GM20431 (cell line): Measurements from ENCODE around the gene C4orf51.

ENCODE experiments used
- in situ Hi-C: fragments of 300-500 bp; cut with MseI, MboI; formaldehyde crosslinking; loops from one replicate; pipeline ENCODE4 v1.15.0; 2020; ENCODE audit warnings: low sequenced_read_pairs; ENCODE audit not compliant: unreplicated experiment

C4orf51 gene

DNA sequence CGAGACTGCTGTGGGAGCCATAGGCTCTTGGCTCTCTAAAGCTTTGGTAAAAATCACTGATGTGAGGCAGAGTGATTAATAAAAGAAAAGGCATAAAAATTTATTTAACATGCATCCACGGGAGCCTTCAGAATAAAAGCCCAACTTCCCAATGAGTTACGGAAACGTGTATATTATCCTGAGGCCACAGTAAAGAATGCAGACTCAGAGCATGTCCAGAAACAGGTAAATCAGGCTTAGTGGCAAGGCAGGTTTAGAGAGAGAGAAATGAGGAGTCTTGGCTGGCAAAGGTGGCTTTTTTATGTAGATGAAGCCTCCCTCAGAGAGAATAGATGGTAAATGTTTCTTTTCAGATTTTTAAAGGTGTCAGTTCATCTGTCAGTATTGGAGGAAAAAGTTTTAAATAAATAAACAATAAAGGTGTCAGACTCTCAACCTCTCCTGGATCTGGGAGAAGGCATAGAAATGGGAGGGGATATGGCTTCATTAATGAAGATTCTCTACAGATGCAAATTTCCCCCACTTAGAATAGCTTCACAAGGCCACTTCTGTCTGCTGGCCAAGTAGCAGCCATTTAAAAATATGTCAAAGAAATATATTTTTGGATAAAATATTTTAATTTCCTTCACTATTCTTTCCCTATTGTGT, 24.0 kb downstream of the C4orf51 start:
- in situ Hi-C loops = no loop called here

DNA sequence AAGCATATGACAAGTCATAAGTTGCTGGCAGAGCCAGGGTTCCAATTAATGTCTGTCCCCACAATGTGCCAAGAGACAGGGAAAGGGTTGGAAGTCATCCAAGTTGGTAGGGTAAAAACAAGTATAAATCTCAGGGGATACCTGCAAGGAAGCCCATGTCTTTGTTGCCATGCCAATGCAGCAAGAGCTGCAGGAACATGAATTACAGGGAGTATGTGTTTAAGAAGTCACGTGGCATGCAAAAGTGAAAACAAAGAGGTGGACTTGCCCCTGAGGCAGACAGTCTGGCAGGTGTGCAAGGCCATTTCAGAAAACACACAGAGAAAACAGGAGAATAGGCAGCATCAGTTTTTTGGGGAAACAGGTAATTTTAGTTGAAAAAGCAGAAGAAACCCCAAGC, 29.4 kb downstream of the C4orf51 start:
- in situ Hi-C loops = no loop called here

DNA sequence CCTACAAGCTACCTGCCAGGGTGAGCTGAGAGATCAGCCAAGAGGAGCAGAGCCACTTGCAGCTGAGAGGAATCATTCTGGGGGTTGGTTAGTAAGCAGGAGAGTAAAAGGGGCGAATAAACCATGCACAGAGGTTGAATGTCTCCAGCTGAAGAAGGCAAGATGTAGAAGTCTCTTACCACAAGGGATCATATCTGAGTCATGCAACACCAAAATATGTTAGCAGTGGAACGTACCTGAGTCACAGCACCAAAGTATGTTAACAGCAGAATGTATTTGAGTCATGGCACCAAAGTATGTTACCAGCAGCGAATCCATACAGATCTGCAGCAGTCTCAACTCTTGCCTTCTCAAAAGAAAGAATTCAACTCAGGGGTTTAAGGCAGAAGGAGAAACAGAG, 29.9 kb downstream of the C4orf51 start:
- in situ Hi-C loops = no loop called here

DNA sequence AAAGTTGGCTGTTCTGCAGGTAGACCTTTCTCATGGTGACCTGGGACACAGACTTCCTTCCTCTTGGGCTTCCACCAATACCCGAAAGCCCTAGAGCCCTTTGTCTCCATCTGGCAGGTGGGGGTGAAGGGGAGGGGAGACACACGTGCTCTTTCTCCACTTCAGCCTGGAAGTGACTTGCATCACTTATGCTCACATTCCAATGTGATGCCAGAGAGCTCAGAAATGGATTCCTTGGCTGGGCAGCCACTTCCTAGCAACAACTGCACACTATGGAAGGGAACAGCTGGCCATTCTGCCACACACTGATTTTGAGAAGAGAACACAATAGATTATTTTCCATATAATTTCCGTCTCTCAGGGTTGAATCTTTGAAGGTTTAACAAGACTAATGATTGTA, 36.3 kb downstream of the C4orf51 start:
- in situ Hi-C loops = no loop called here

DNA sequence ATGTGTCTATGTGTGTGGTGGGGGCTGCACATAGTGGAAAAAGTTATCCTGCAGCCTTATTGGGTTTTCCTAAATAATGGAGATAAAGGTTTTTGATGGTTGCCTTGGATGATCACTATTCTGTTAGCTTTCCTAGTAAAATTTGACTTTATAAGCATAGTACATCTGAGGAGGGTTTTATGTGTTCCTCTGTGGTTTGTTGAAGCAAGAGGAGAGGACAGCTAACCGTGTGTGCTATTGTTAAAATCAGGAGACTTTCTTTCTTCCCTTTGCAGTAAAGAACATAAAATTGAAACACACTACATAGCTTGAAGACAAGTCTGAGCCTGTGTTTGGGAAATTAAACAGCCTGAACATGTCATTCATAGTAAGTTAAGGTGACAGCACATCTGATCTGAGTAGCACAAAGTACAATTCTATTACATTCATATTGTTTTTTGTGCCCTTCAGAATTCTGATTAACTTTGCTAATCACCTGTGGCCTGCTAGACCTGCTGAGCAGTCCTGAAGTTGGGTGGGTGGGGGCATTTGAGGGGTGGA, 36.8 kb downstream of the C4orf51 start:
- in situ Hi-C loops = no loop called here

DNA sequence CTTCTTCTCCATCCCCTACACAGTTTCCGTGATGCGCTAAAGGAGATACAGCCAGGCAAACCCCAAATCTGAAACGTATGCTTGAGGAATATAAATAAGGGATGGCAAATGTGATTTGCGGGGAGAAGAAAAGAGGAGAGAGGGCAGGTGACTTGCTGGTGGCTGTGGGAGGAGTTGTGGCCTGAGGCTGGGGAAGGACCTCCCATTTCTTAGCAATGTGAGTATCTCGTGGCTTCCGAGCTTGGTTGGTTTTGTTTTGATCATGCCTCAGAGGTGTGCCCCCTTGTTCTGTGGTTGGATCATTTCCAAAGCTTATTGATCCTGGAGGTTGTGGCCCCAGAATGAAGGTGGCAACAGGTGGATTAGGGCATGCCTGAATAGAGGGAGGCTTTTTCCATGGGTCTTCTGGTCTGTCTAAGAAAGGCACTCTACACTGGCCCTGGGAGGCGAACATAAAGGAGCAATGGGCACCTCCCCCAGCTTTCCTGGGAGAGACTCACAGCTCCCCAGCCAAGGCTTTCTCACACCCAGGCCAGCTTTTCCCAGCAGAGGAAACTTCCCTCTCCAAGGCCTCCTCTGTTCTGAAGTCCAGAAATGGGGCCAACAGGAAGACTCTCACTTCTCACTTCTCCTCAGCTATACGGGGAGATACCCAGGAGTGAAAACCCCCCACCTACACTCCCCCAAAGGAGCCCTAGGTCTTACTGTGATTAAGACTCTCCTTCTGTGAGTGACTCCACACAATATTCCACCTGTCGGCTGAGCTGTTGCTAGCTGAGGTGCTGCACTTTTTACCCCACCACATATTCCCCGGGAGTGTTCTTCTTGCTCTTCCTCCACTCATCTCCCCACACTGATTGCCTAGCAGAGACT, 40.0 kb downstream of the C4orf51 start:
- in situ Hi-C loops = no loop called here

DNA sequence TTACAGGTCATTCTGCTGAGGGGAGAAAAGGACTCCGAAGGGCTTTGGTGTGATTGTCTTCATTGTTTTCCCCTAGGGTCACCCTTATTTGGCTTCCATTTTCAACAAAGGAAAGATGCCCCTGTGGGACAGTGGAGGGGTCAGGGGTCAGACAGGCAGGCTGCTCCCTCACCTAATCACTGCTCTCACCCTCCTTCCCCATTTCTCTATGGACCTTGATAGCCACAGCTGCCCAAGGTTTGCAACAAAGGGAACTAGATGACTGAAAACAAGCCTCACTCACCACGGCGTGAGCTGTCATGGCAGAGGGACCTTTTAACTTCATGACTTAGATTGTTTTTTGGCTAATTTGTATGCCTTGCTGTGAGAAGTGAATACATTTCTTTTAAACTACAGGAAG, 40.7 kb downstream of the C4orf51 start:
- in situ Hi-C loops = no loop called here

DNA sequence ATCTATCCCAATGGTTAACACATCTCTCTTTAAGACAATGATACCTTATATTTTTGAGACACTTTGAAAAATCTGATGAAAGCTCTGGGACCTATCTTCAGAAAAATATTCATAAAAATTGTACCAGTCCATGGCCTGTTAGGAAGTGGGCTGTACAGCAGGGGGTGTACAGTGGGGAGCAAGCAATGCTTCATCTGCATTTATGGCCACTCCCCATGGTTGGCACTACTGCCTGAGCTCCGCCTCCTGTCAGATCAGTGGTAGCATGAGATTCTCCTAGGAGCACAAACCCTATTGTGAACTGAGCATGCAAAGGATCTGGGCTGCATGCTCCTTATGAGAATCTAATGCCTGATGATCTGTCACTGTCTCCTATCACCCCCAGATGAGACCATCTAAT, 42.6 kb downstream of the C4orf51 start:
- in situ Hi-C loops = no loop called here

DNA sequence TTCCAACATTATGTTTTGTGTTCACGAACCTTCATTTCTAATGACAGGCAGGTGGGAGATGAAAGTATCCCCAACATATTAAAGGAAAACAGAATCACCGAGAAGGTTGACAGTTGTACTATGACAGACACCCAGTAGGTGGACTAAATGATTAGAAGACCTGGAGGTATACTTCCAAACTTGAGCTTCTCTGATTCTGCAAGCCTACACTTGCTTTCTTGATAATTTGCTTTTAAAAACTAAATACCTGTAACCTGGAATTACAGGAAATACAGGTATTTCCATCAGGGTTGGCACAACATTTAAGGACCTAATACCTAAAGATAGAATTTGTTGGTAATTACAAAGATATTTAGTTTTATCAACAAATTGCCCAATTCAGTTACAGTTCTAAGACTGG, 43.4 kb downstream of the C4orf51 start:
- in situ Hi-C loops = no loop called here

DNA sequence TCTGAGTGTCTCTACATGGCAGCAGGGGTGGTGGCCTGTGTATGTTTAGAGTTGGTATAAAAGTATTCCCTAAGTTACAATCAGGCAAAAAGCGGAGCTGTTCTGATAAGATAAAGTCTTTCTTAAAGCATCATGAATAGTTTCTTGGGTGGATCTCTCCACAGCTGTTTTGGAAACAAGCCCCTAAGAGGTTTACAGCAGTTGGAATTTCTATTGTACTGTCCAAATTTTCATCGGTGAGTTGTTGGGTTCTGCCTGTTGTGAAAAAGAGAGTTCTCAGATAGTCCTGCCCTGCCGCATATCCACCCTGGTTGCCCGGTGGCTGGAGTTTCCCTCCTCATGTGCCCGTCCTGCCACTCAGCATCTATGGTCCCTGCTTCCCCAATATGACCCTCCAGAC, 50.1 kb downstream of the C4orf51 start:
- in situ Hi-C loops = no loop called here

DNA sequence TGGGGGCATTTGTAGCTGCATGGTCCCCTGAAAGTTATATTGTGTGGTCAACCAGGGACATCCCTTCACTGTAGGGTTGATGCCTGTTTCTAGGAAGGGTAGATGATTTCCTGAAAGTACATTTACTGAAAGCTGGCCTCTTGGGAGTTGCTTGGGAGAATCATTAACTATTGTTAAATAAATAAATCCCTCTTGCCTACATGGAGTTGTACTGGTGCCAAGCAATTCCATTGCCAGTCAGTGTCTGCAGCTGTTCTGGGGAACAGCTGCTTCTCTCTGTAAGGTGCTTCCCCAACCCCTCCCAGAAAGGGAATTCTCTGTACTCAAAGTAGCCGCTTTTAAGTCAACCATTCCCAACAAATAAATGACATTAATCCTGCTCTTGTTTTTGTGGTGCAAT, 51.1 kb downstream of the C4orf51 start:
- in situ Hi-C loops = no loop called here

DNA sequence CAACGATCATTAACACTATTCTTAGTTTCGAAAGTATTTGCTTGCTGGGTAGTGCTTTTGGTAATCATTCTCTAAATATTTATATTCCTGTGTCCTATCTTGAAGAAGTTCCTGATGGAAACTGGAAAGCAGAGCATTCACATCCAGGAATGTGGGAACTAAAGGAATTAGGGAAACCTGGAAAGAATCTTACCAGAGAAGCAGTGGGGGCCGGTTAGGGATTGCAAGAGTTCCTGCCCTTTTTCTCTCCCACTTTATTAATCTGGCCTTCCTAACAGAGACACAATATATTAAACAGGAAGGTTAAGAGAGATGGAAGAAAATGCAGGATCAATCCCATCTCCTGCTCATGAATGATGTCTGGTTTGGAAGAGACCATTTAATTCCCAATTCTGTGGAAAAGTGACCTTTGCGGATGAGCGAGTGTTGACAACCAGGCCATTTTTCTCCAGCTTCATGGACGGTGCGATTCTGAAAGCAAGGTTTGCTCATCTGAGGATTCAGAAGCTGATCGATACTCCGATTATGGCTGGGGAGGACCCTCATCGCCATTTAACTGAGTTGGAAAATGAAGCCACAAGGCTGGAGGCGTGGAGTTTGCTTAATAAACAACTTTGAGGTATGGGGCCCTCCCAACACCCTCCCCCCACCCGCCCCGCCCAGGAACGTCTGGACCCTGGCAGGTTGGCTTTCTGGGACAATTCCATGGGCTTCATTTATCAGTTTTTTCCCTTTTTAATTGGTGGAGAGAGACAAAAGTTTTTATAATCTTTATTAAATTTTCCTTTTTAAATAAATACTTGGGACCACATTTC, 52.3 kb downstream of the C4orf51 start:
- in situ Hi-C loops = no loop called here

DNA sequence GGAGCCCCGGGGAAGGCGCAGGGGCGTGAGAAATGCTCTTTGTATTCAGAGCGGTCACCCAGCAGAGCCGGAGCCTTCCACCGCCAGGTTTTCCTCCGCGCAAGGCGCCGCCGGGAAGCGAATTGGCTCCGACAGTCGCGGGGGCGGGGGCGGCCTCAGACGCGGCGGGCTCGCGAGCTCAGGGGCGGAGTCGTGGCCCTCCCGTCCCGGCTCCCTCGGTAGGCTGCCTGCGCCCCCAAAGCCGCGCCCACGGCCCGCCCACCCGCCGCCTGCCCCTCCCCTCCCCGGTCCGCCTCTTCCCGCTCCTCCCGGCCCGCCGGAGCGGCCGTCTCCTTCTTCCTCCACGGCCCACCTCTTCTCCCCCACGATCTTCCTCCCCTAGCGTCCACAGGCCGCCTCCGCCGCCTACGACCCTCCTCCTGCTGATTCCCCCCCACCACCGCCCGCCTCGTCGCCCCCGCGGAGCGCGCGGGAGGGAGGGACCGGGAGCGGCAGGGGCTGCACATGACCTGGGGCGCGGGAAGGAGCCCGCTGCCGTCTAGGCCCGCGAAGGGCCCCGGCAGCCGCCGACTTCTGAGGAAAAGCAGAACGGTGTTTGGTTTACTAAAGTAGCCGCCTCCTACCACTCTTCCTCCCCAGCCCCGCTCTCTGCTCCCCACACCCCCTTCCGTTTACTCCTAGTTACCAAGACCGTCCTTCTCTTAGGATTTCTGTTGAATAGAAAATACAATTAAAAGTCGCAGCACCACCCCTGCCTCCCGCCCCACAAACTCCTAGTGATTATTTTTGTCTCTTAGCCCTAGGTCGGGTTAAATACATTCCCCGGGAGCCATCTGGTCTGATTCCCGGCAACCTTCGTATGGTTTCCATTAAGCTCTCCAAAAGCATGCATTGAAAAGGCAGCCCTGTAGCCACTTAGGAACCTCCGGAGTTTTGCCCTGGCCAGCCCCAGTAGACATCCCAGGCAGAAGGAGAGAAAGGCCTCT, 53.2 kb downstream of the C4orf51 start:
- in situ Hi-C loops = no loop called here

DNA sequence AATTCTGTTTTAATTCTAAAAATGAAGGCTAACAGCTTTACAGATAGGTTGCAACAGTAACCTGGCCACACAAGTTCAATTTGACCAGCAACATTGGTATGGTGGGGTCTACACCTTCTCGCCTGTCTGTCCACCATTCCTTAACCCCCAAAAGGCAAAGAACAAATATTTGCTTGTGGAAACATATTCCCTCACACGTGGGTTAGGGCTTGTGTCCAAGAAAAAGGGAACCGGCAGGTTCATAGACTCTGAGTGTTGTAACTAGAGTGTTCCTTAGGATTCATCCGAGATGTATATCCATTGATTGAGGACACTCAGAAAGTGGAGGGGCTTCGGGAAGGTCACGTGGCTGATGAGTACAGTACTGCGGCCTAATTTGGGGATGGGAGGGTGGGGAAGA, 54.1 kb downstream of the C4orf51 start:
- in situ Hi-C loops = no loop called here

DNA sequence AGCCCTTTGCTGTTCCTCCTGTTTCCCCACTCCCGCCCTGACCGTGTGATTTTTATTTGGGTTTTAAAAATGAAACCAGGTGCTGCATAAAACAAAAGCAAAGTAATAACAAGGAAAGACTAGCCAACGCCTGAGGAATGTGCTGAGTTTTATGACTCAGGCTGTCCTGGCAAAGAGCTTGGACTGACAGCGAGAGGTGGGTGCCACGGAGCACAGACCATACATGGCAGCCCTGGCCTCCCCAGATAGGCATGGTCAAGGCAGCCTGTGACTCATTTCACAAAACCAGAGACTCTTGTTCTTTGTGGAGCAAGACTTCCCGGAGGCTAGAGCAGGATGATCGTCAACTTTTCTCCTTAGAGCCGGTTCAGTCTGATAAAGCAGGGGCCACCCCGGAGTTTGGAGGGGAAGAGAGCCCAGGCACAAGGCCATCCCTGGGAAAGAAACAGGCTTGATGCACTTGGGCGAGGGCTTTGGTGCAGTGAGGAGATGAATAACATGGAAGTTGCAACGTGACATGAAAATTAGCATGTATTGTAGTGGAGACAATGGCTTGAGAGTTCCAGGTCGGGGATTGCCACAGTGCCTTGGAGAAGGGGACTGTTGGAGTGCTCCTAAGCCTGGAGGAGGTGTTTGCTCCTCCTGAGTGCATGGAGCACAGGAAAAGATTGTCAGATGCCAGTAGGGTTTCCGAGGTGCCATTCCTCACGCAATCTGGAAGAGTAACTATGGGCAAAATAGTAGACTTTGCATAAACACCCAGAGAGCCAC, 54.8 kb downstream of the C4orf51 start:
- in situ Hi-C loops = no loop called here

DNA sequence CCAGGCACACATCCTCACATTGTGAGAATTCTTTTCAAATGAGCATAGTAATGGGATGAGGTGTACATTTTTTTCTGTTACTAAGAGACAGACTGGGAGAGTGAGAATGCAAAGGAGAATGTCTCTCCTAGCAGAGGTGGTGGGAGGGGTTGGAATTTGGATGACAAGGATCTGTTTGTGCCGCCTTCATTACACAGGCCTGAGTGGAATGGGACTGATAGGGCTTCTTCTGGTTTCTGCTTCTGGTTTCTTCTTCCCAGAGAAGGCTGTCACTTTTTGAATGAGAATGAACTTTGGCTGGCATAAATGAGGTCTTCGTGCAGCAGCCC, 55.4 kb downstream of the C4orf51 start:
- in situ Hi-C loops = no loop called here

DNA sequence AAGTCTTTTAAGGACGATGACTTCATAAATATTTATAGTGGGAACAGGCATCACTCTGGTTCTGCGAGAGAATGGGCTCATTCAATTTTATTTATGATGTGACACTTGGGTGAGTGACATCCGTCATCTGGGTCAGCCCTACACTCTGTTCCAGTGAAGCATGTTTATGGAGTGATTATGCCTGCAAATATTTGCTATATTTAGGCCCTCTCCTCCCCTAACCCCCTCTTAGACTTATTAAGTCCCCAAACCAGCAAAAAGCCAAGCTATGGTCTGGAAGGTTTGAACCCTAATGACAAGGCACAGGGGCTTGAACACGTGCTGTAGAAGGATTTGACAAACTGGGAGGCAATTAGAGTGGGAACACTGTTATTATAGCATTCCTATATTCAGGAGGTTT, 55.9 kb downstream of the C4orf51 start:
- in situ Hi-C loops = no loop called here

DNA sequence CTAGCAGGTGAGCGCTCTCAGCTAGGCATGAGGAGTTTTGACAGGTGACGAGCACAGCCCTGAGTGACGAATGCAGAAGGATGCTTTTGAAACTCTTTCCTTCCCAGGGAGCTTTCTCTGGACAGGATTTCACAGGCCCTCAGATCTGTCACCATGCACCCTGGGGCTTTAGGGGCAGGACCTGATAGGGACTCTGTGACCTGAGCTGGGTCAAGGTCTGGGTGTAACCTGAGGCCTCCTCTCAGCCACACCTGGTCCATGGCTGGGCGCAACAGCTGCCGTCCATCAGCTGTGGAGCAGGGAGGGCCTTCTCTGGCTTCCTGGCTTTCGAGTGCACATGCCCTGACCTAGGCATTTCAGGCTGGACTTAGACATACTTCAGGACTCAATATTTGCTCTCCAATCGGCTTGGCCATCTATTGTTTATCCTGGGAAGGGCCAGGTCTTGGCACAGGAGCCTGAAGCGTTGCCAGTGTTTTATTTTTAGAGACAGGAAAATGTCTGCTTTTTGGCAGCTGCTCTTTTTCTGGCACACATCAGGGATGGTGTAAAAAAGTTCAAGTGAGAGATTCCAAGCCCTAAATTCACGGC, 56.4 kb downstream of the C4orf51 start:
- in situ Hi-C loops = no loop called here

DNA sequence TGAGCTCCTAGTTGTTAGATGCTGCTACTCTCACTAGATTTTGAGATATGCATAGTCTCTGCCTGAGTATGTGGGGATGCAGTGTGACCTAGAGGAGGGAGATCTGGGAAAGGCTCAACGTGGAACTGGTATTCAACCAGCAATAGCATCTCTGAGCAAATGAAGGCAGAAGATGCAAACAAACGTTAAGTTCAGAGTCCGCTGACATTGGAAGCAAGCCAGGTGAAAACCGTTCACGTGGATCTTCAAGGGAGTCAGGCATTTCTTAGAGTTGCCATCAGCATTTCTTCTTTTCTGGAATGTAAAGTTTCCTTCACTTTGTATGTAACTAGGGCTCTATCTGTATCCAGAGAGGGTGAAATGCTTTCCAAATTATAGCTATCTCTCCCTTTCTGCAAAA, 59.9 kb downstream of the C4orf51 start:
- in situ Hi-C loops = no loop called here
